PC-9 (cell line): ENCODE results near the gene PPP1R1C. TPM values are rescaled to one million over a fixed set of nuclear protein-coding genes. Genes with fewer than 3 reads are reported as not detected.

ENCODE experiments used
- BruUV-seq: library from RNA; stranded (reverse); fragments of 400-500 nt; replicated peaks from 2 replicates; lab custom pipeline; 2021; lab: Mats Ljungman, UMichigan
- CTCF ChIA-PET: fragments of 300-600 bp; sonication (Branson Sonifier 250); formaldehyde crosslinking; loops from one replicate; lab custom pipeline; 2022; ENCODE audit warnings: antibody characterized with exemption; lab: Charles Lee
- POLR2A ChIA-PET: fragments of 300-600 bp; sonication (Branson Sonifier 250); formaldehyde crosslinking; loops from one replicate; lab custom pipeline; 2022; ENCODE audit warnings: antibody characterized with exemption; ENCODE audit not compliant: unreplicated experiment; lab: Charles Lee
- DNase-seq, 2 experiments: peaks; one replicate each; pipeline versions ENCODE4 v3.0.0 to v3.0.0-alpha.2; 2015 to 2022; ENCODE audit warnings: mixed read lengths in 1 of 2
- H2AFZ ChIP-seq: fragments of 200-600 bp; sonication (generic); 2 replicates; pipeline ENCODE4 v1.8.1; 2017; ENCODE audit warnings: antibody characterized with exemption
- H3F3A ChIP-seq: fragments of 200-600 bp; sonication (generic); 2 replicates; pipeline ENCODE4 v1.8.1; 2017; ENCODE audit warnings: antibody characterized with exemption, mild to moderate bottlenecking, low read depth; ENCODE audit not compliant: insufficient read depth
- H3K27ac ChIP-seq: fragments of 200-600 bp; sonication (generic); 2 replicates; pipeline ENCODE4 v1.6.1; 2016; ENCODE audit warnings: mixed run types
- H3K27me3 ChIP-seq: fragments of 200-600 bp; sonication (generic); 2 replicates; pipeline ENCODE4 v1.6.1; 2016; ENCODE audit warnings: low read depth, mixed run types; ENCODE audit not compliant: insufficient read depth
- H3K36me3 ChIP-seq: fragments of 200-600 bp; sonication (generic); 2 replicates; pipeline ENCODE4 v1.6.1; 2016; ENCODE audit warnings: low read depth, mixed run types
- H3K4me1 ChIP-seq: fragments of 200-600 bp; sonication (generic); replicated peaks from 2 replicates; pipeline ENCODE4 v1.6.1; 2016; ENCODE audit warnings: mixed run types; ENCODE audit not compliant: insufficient read depth
- H3K4me2 ChIP-seq: fragments of 200-600 bp; sonication (generic); 2 replicates; pipeline ENCODE4 v1.6.1; 2017; ENCODE audit warnings: mixed run types
- H3K4me3 ChIP-seq: fragments of 200-600 bp; sonication (generic); 2 replicates; pipeline ENCODE4 v1.6.1; 2016; ENCODE audit warnings: mixed run types
- H3K79me2 ChIP-seq: fragments of 200-600 bp; sonication (generic); 2 replicates; pipeline ENCODE4 v1.6.1; 2017; ENCODE audit warnings: low read depth, mixed run types
- H3K9me2 ChIP-seq: fragments of 200-600 bp; sonication (generic); 2 replicates; pipeline ENCODE4 v1.8.1; 2017; ENCODE audit warnings: mild to moderate bottlenecking; ENCODE audit not compliant: insufficient read depth
- H3K9me3 ChIP-seq: fragments of 200-600 bp; sonication (generic); 2 replicates; pipeline ENCODE4 v1.8.1; 2016; ENCODE audit warnings: low read depth; ENCODE audit not compliant: insufficient read depth
- H4K20me1 ChIP-seq: fragments of 200-600 bp; sonication (generic); 2 replicates; pipeline ENCODE4 v1.8.1; 2017; ENCODE audit not compliant: insufficient read depth
- CTCF ChIP-seq: fragments of 200-600 bp; sonication (generic); conservative IDR thresholded peaks from 2 replicates; pipeline ENCODE4 v1.6.1; 2017; ENCODE audit warnings: mixed run types, antibody characterized with exemption, mild to moderate bottlenecking, moderate library complexity
- EZH2 ChIP-seq: fragments of 200-600 bp; sonication (generic); IDR thresholded peaks from 2 replicates; pipeline ENCODE4 v1.8.0; 2017; ENCODE audit warnings: antibody characterized with exemption, low read depth
- intact Hi-C: fragments of 100-400 bp; cut with micrococcal nuclease; formaldehyde crosslinking; loops from one replicate; pipeline ENCODE4 v1.10.0; 2022; ENCODE audit not compliant: unreplicated experiment
- total RNA-seq: library from RNA; stranded (reverse); gene quantifications from 2 replicates; pipeline ENCODE4 v1.2.3, GENCODE V29; 2021

PPP1R1C gene
- total RNA-seq, 1 experiment from 2014 or later: 27.5 TPM

- CTCF ChIA-PET: no interaction called here
These were observed 9.6 kb downstream of the PPP1R1C start for GRCh38 chr2:181995289-181995688.

GRCh38 chr2:181998041-181998835, 12.6 kb downstream of the PPP1R1C start:
- no peak for TF ChIP-seq CTCF
- no peak for TF ChIP-seq EZH2

More at GRCh38 chr2:181995289-181995688, 9.6 kb downstream of the PPP1R1C start:
- DNase-seq: no peak
- no peaks in the 10 kb centered on the region for H3K9me3 ChIP-seq
- H2AFZ ChIP-seq: peak overlapping the region; percentile 4; the same call in 1 of the 2 replicates
- intact Hi-C loops: no loop called here
- POLR2A ChIA-PET: no interaction called here
- H3K27me3 ChIP-seq: no peaks in the 10 kb centered on the region
- H3K36me3 ChIP-seq: no peaks in the 10 kb centered on the region
- H3K9me2 ChIP-seq: 0 out of 2 replicates have a peak, but pooled peaks cover 4% of the 10 kb centered on the region
- no peak overlapping the region for H3K4me2 ChIP-seq
- BruUV-seq: no TSS peak
- no peaks in the 10 kb centered on the region for H3F3A ChIP-seq
- H4K20me1 ChIP-seq: no peaks in the 10 kb centered on the region
- H3K4me3 ChIP-seq: no peak overlapping the region
- TF ChIP-seq EZH2: no peak
- TF ChIP-seq CTCF: no peak
- no peaks in the 10 kb centered on the region for H3K4me1 ChIP-seq
- H3K79me2 ChIP-seq: no peaks in the 10 kb centered on the region
- H3K27ac ChIP-seq: no peak overlapping the region

GRCh38 chr2:181998891-181999654, 13.4 kb downstream of the PPP1R1C start:
- Histone ChIP-seq H4K20me1 (no peaks in the 10 kb centered on the region), H3K4me2 (no peak overlapping the region), H3F3A (no peaks in the 10 kb centered on the region), H3K4me1 (no peaks in the 10 kb centered on the region), H3K36me3 (no peaks in the 10 kb centered on the region), H3K9me3 (no peaks in the 10 kb centered on the region), H2AFZ (no peak overlapping the region), H3K9me2 (0 out of 2 replicates have a peak, but pooled peaks cover 4% of the 10 kb centered on the region), H3K27ac (no peak overlapping the region), H3K4me3 (no peak overlapping the region), H3K27me3 (no peaks in the 10 kb centered on the region), H3K79me2 (no peaks in the 10 kb centered on the region)
- DNase-seq: no peak
- TF ChIP-seq CTCF: no peak
- no peak for TF ChIP-seq EZH2
- ChIA-PET CTCF (no interaction called here), POLR2A (no interaction called here)
- intact Hi-C loops: no loop called here
- no TSS peak for BruUV-seq

More at GRCh38 chr2:181998041-181998835, 12.6 kb downstream of the PPP1R1C start:
- CTCF ChIA-PET: interaction anchor here (0.5 kb wide), 1 partner anchor 78 kb away, joined by 3 read pairs; no protein-coding TSS in a partner anchor
- H3K27me3 ChIP-seq: no peaks in the 10 kb centered on the region
- H4K20me1 ChIP-seq: no peaks in the 10 kb centered on the region
- intact Hi-C loops: no loop called here
- 0 out of 2 replicates have a peak, but pooled peaks cover 4% of the 10 kb centered on the region for H3K9me2 ChIP-seq
- H3K4me2 ChIP-seq: peak overlapping the region; percentile 11; the same call in 1 of the 2 replicates
- H3K79me2 ChIP-seq: no peaks in the 10 kb centered on the region
- no peaks in the 10 kb centered on the region for H3K36me3 ChIP-seq
- no peaks in the 10 kb centered on the region for H3F3A ChIP-seq
- no peak overlapping the region for H3K27ac ChIP-seq
- no TSS peak for BruUV-seq
- H3K4me3 ChIP-seq: no peak overlapping the region
- no peak for DNase-seq
- no peaks in the 10 kb centered on the region for H3K9me3 ChIP-seq
- H3K4me1 ChIP-seq: no peaks in the 10 kb centered on the region
- peak overlapping the region; percentile 66 for H2AFZ ChIP-seq
- POLR2A ChIA-PET: no interaction called here
